Cardiac atrium fibroblast (primary cell): ENCODE results near the gene TMEM245. TPM values are rescaled to one million over a fixed set of nuclear protein-coding genes. Genes with fewer than 3 reads are reported as not detected.

Experiments
- total RNA-seq: library from RNA; depleted of rRNA; stranded (reverse); fragments of >200 nt; gene quantifications from 2 replicates; pipeline ENCODE4 v1.2.3, GENCODE V29; 2015

TMEM245 gene
- 33.2 and 50.7 TPM in 2 replicates for total RNA-seq

GRCh38 chr9:109119439-109120203 is at the start of gene TMEM245:
TSS of gene TMEM245 (minus strand) at chr9:109119947. CDS start at chr9:109119913, 34 bp downstream.

GRCh38 chr9:109166771-109167601 is 47.2 kb upstream of the TMEM245 start, which contains the start of gene FRRS1L:
TSS of gene FRRS1L (minus strand) at chr9:109167249. CDS start at chr9:109167138, 111 bp downstream.

GRCh38 chr9:109012876-109013678 is 106.7 kb downstream of the TMEM245 start, which contains the start of gene CTNNAL1:
TSS of gene CTNNAL1 (minus strand) at chr9:109013499. CDS start at chr9:109013442, 57 bp downstream.

Other genes with a start within 250 kb of the TMEM245 start
- gene ELP1, start 185.8 kb downstream of the TMEM245 start, total RNA-seq: 16.8 and 17.0 TPM in 2 replicates
- 5.0 and 6.3 TPM in 2 replicates for gene ABITRAM, start 185.5 kb downstream of the TMEM245 start, total RNA-seq
- gene CTNNAL1, start 106.4 kb downstream of the TMEM245 start, total RNA-seq: 106 TPM in 2 replicates
- gene FRRS1L, start 47.3 kb upstream of the TMEM245 start, total RNA-seq: 0.16 TPM in 1 of 2 replicates, not detected in the other
- 0.90 and 1.8 TPM in 2 replicates for gene EPB41L4B, start 201.1 kb upstream of the TMEM245 start, total RNA-seq